Brain microvascular endothelial cell (primary cell): ENCODE measurements around the gene KMO.

Source experiments
- DNase-seq: peaks from one replicate; pipeline ENCODE4 v3.0.0-alpha.2; 2020
- H3K27ac ChIP-seq: fragments of 250-450 bp; sonication (Bioruptor Pico); 2 replicates; pipeline ENCODE4 v1.5.1; 2020; ENCODE audit warnings: mild to moderate bottlenecking, moderate library complexity
- H3K27me3 ChIP-seq: fragments of 250-450 bp; sonication (Bioruptor Pico); replicated peaks from 2 replicates; pipeline ENCODE4 v1.5.1; 2020; ENCODE audit warnings: mild to moderate bottlenecking
- H3K36me3 ChIP-seq: fragments of 250-450 bp; sonication (Bioruptor Pico); replicated peaks from 2 replicates; pipeline ENCODE4 v1.5.1; 2020; ENCODE audit warnings: mild to moderate bottlenecking
- H3K4me3 ChIP-seq: 2 replicates; pipeline ENCODE4 v1.5.1; 2011; ENCODE audit warnings: low read depth, mild to moderate bottlenecking, control low read depth, low read length, moderate library complexity
- in situ Hi-C: cut with HindIII; loops from 2 replicates; pipeline ENCODE4 v1.10.0; 2017; ENCODE audit warnings: low sequenced_read_pairs, low pct_ligation_motif_present
- TF ChIP-seq, protein P1 (sequence below): IDR thresholded peaks from 2 replicates; pipeline ENCODE4 v1.5.1; 2011; ENCODE audit warnings: low read depth, mild to moderate bottlenecking, moderate library complexity, low read length, control low read depth, inconsistent platforms; ENCODE audit errors: missing control alignments

KMO gene

DNA sequence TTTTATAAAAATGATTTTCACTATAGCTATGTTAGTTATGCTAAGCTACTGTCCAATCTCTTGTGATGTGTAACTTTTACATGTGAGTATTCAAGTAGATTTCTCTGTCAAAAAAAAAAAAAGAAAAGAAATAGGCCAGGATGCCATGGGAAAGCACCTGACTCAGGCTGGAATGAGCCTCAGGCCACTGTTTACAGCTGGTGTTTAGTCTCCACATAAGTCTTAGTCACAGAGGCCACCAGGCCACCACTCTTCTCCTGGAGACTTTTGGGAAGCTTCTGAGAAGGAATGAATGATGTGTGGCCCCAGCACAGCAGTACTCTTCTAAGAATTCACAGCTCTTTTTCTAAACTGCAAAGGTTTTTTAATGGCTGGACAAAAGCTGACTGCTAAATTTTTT, 59.1 kb downstream of the KMO start:
- Histone ChIP-seq H3K27me3 (no peaks in the 10 kb centered on the region), H3K4me3 (no peak overlapping the region), H3K36me3 (no peaks in the 10 kb centered on the region), H3K27ac (no peak overlapping the region)
- no peak for DNase-seq
- in situ Hi-C loops: no loop called here
- TF ChIP-seq, protein P1, sequence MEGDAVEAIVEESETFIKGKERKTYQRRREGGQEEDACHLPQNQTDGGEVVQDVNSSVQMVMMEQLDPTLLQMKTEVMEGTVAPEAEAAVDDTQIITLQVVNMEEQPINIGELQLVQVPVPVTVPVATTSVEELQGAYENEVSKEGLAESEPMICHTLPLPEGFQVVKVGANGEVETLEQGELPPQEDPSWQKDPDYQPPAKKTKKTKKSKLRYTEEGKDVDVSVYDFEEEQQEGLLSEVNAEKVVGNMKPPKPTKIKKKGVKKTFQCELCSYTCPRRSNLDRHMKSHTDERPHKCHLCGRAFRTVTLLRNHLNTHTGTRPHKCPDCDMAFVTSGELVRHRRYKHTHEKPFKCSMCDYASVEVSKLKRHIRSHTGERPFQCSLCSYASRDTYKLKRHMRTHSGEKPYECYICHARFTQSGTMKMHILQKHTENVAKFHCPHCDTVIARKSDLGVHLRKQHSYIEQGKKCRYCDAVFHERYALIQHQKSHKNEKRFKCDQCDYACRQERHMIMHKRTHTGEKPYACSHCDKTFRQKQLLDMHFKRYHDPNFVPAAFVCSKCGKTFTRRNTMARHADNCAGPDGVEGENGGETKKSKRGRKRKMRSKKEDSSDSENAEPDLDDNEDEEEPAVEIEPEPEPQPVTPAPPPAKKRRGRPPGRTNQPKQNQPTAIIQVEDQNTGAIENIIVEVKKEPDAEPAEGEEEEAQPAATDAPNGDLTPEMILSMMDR: no peak

DNA sequence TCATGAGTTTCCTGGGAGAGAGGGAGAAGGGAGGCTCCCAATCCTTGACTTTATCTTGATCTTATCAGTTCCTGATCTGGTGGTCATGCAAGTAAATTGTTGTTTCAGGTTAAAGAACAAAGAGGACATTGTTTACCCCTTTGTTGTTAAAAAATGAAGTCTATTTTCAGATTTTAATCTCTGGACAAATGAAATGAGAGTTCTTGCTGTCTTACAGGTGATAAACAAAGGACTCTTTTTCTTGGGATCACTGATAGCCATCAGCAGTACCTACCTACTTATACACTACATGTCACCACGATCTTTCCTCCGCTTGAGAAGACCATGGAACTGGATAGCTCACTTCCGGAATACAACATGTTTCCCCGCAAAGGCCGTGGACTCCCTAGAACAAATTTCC, 59.6 kb downstream of the KMO start:
- in situ Hi-C loops: no loop called here
- TF ChIP-seq, protein P1: no peak
- Histone ChIP-seq H3K27me3 (no peaks in the 10 kb centered on the region), H3K27ac (no peak overlapping the region), H3K36me3 (no peaks in the 10 kb centered on the region), H3K4me3 (no peak overlapping the region)
- no peak for DNase-seq

GRCh38 chr1:241592273-241592958, 60.2 kb downstream of the KMO start:
- no peaks in the 10 kb centered on the region for H3K36me3 ChIP-seq
- DNase-seq: no peak
- TF ChIP-seq, protein P1: no peak
- in situ Hi-C loops: no loop called here
- H3K27ac ChIP-seq: no peak overlapping the region
- no peak overlapping the region for H3K4me3 ChIP-seq
- no peaks in the 10 kb centered on the region for H3K27me3 ChIP-seq

GRCh38 chr1:241593186-241593585, 61.0 kb downstream of the KMO start:
- Histone ChIP-seq H3K4me3 (no peak overlapping the region), H3K36me3 (no peaks in the 10 kb centered on the region), H3K27ac (no peak overlapping the region), H3K27me3 (no peaks in the 10 kb centered on the region)
- DNase-seq: no peak
- TF ChIP-seq, protein P1: no peak
- in situ Hi-C loops: no loop called here

- TF ChIP-seq, protein P1: no peak
- Histone ChIP-seq H3K36me3 (no peaks in the 10 kb centered on the region), H3K4me3 (no peak overlapping the region), H3K27me3 (no peaks in the 10 kb centered on the region), H3K27ac (no peak overlapping the region)
- in situ Hi-C loops: no loop called here
- no peak for DNase-seq
Observed at GRCh38 chr1:241596633-241597032, 64.5 kb downstream of the KMO start.

DNA sequence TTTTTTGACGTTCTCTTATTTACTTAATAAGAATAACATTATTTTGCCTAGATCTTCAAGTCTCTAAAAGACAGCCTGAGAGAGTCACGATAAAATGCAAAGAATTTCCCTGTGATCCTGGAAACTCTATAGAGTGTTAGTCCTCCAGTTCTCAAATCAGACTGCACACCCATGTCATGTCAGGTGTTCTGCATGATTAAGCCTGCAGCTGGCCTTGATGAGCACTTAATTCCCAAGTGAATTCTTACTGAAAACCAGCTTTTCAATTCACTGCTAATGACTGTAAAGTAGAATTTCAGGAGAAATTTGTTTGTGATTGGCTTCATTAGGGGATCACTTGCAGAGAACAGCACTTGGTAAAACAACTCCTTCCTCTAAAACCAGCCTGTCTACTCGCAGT, 66.1 kb downstream of the KMO start:
- no peak overlapping the region for H3K4me3 ChIP-seq
- H3K27me3 ChIP-seq: no peaks in the 10 kb centered on the region
- in situ Hi-C loops: no loop called here
- TF ChIP-seq, protein P1: no peak
- no peaks in the 10 kb centered on the region for H3K36me3 ChIP-seq
- H3K27ac ChIP-seq: no peak overlapping the region
- DNase-seq: no peak
